ENCODE results near the gene IL17C. TPM values are rescaled to one million over a fixed set of nuclear protein-coding genes. Genes with fewer than 3 reads are reported as not detected.

IL17C gene
- total RNA-seq, 1 donor from 2014 or later = 0.29 TPM

DNA sequence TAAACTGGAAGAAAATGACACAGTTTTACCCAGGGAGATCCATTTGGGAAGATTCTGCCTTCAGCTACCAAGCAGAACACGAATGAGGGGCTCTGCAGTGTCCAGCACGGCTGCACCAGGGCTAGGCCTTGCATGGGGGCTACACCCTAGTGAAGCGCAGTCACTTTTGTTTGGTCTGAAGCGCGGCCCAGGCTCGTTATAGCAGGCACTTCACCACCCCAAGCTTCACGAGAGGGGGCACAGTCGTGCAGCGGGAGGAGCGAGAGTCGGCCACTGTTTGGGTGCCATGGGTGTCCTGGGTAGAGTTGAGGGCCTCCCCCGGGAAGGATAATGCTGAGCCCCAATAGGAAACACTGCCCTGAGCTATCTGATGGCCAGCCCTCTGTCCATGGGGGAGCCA, 21.6 kb upstream of the IL17C start:
- H3K36me3 ChIP-seq (ENCODE audit: control insufficient read depth, insufficient read depth, low read length) = peaks cover 1% of the 10 kb centered on the region
- no peak overlapping the region for H3K4me3 ChIP-seq (ENCODE audit: low read depth, low read length)
- TF ChIP-seq, protein P1, sequence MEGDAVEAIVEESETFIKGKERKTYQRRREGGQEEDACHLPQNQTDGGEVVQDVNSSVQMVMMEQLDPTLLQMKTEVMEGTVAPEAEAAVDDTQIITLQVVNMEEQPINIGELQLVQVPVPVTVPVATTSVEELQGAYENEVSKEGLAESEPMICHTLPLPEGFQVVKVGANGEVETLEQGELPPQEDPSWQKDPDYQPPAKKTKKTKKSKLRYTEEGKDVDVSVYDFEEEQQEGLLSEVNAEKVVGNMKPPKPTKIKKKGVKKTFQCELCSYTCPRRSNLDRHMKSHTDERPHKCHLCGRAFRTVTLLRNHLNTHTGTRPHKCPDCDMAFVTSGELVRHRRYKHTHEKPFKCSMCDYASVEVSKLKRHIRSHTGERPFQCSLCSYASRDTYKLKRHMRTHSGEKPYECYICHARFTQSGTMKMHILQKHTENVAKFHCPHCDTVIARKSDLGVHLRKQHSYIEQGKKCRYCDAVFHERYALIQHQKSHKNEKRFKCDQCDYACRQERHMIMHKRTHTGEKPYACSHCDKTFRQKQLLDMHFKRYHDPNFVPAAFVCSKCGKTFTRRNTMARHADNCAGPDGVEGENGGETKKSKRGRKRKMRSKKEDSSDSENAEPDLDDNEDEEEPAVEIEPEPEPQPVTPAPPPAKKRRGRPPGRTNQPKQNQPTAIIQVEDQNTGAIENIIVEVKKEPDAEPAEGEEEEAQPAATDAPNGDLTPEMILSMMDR (IDR thresholded peaks at IDR 0.05; ENCODE audit: insufficient read depth, low read length, poor library complexity, severe bottlenecking) = no peak
- no peak for DNase-seq (ENCODE audit: low read depth)
- no peaks in the 10 kb centered on the region for H3K27me3 ChIP-seq (ENCODE audit: control insufficient read depth, insufficient read depth, low read length)

DNA sequence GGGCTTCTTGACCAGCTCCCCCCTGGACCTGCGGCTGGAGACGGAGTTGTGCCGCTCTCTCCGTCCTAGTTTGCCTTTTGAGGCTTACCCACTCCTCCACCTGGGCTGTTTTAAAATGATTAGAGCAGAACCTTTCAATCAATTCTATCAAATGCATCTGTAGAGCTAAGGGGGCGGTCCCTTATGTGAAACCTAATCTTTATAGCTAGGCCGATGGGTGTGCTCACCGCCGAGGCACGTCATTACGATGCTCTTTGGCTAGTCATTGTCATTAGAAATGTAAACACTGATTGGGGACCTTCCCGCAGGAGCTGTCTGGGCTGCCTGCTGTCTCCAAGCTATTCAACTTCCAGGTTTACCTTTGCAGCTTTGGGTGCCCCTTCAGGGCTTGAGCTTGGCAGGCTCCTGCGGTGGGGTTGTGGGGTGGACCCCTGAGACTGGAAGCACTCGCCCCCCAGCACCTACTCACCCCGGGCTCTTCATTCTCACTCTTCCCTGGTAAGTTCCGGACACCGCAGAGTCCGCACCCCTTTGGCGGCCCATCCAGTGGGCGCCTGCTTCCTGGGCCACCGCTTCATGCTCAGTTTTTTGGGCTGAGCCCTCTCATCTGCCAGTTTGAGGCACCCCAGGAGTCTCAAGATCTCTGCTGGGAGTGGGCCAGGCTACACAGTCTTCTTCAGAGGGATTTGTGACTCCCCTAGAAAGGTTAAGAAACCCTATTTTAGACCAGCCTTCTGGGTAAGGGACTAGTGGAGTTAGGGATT, 20.9 kb upstream of the IL17C start:
- DNase-seq (ENCODE audit: low read depth) = no peak
- Histone ChIP-seq H3K27me3 (ENCODE audit: control insufficient read depth, insufficient read depth, low read length) (no peaks in the 10 kb centered on the region), H3K36me3 (ENCODE audit: control insufficient read depth, insufficient read depth, low read length) (peaks cover 1% of the 10 kb centered on the region), H3K4me3 (ENCODE audit: low read depth, low read length) (no peak overlapping the region)
- TF ChIP-seq, protein P1 (IDR thresholded peaks at IDR 0.05; ENCODE audit: insufficient read depth, low read length, poor library complexity, severe bottlenecking) = no peak

DNA sequence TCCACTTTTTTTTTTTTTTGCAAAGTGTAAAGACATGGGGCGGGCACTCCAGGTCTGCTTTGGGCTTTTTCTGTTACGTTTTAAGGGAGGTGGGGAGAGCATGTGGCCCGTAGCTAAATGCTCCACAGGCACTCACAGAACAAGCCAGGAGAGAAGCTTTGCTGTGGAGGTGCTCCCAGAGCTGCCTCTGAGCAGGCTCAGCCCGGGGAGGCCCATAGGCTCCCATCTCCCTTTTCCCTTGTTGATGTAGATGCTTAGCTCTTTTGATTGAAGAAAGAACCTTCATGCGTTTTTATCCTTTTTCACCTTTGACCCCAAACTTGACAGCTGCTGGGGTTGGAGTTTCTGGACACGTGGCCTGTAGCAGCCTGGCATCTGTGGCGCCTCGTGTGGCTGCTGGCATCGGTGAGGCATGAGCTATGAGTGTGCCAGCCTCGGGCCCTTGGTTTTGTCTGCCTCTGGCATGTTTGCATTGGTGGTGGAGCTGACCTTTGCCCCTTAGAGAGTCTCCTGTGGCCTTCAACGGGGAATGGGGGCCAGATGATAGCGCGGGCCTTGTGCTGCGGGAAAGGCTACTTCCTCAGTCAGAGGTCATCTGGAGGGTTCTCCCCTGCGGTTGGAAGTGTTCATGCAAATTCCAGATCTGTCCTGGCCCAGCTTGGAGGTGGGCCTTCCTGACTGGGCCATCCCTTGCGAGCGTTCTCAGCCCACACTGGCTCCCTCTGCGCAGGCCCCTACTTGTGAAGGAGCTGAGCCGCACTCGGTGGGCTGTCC, 20.0 kb upstream of the IL17C start:
- Histone ChIP-seq H3K36me3 (ENCODE audit: control insufficient read depth, insufficient read depth, low read length) (peaks cover 1% of the 10 kb centered on the region), H3K27me3 (ENCODE audit: control insufficient read depth, insufficient read depth, low read length) (no peaks in the 10 kb centered on the region), H3K4me3 (ENCODE audit: low read depth, low read length) (no peak overlapping the region)
- TF ChIP-seq, protein P1 (IDR thresholded peaks at IDR 0.05; ENCODE audit: insufficient read depth, low read length, poor library complexity, severe bottlenecking) = no peak
- no peak for DNase-seq (ENCODE audit: low read depth)

DNA sequence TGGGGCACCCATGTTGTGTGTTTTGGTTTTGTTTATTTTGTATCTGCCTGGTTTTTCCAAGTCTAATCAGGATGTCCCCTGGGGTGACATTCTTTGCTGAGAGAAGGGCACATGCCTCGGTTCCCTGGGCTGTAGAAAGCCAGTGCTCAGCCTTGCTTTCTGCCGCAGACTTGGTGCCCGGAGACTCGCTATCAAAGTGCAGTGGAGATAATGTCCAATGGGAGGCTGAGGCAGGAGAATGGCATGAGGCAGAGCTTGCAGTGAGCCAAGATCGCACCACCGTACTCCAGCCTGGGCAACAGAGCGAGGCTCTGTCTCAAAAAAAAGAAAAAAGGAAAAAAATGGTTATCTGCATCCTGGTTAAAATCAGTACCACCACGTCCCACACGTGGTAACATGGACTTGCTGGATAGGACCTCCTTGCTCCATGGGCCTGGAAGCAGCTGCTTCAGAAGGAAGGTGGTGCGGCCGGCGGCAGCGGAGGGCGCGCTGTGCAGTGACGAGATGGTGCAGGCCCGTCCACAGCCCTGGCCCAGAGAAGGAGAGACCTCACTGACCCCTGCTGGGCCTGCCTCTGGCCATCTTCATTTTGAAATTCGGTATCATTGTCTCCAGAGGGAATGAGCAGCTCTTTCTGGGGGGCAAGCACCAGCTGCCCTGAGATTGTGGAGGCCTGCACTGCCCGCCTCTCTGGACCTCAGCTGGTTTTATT, 19.3 kb upstream of the IL17C start:
- Histone ChIP-seq H3K27me3 (ENCODE audit: control insufficient read depth, insufficient read depth, low read length) (no peaks in the 10 kb centered on the region), H3K36me3 (ENCODE audit: control insufficient read depth, insufficient read depth, low read length) (peaks cover 1% of the 10 kb centered on the region), H3K4me3 (ENCODE audit: low read depth, low read length) (no peak overlapping the region)
- no peak for DNase-seq (ENCODE audit: low read depth)
- TF ChIP-seq, protein P1 (IDR thresholded peaks at IDR 0.05; ENCODE audit: insufficient read depth, low read length, poor library complexity, severe bottlenecking) = no peak

DNA sequence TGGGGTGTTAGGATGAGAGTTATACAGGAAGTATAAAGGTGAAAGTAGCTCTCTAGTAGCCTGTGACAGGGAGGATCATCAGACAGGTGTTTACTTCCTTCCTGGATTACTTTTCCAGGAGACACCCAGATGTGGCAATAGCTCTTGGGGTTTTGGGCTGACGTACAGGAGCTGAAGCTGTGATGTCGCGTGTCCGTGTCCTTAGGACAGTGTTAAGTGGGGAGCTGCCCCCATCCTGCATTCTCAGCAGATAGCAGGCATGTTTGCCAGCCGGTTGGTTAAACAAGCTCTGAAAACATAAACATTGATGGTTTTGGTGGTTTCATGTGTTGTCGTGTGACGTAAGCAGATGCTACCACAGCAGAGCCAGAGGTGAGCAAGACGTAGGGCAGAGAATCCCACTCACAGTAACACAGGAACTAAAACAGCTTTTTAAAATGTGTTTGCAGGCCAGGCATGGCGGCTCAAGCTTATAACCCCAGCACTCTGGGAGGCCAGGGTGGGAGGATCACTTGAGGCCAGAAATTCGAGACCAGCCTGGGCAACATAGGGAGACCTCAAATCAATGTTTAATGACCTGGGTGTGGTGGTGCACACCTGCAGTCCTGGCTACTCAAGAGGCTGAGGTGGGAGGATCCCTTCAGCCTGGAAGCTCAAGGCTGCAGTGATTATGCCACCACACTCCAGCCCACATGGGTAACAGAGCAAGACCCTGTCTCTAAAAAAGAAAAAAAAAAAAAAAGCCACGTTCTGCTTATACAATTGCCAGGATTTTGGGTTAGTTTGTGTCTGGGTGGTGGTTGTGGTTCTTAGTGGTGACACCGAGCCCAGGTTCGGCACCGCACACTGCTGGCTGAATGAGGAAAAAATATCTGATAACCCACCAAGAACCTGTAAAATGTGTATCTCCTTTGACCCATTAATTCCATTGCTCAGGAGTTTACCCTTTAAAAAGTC, 18.2 kb upstream of the IL17C start:
- TF ChIP-seq, protein P1 (IDR thresholded peaks at IDR 0.05; ENCODE audit: insufficient read depth, low read length, poor library complexity, severe bottlenecking) = no peak
- DNase-seq (ENCODE audit: low read depth) = no peak
- H3K27me3 ChIP-seq (ENCODE audit: control insufficient read depth, insufficient read depth, low read length) = no peaks in the 10 kb centered on the region
- peaks cover 2% of the 10 kb centered on the region for H3K36me3 ChIP-seq (ENCODE audit: control insufficient read depth, insufficient read depth, low read length)
- H3K4me3 ChIP-seq (ENCODE audit: low read depth, low read length) = no peak overlapping the region

Data from kidney epithelial cell (primary cell).